Activated T-helper 1 cell treated with anti-CD3 and anti-CD28 coated beads, Interleukin-2, amount 50 U/mL, for 16 hours (primary cell): ENCODE measurements around the gene FOXP2.
"Not testable (repeated sequence)": the region's sequence is repeated elsewhere in the genome, so short reads cannot be mapped to it uniquely, and the experiment has no call there.

Source experiments
- DNase-seq, 2 donors: peaks; one replicate each; pipeline ENCODE4 v3.0.0-alpha.2; 2020; ENCODE audit warnings: low read depth in 1 of 2, low spot score in 1 of 2

The FOXP2 gene

GRCh38 chr7:114497491-114497890 is 82.9 kb downstream of the FOXP2 start:
- not testable (repeated sequence) for DNase-seq

- DNase-seq = no peak
Measured at GRCh38 chr7:114502454-114503254, 88.0 kb downstream of the FOXP2 start.

DNA sequence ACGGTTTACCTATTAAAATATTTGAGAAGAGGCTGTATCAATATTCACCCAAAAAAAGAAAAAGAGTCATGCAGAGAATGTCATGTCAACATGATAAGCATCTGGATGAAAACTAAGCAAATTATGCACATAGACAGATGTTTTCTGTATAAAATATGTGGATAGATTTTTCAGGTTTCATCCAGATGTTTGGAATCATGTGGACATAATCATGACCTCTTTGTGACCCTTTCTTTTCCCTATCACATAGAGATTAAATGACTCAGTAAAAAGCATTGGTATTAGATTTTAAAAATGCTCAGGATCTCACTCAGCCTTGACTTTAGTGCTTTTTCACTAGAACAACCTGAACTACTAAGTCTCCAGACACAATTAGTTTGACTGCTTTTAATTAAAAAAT is 90.0 kb downstream of the FOXP2 start:
- no peak for DNase-seq

DNA sequence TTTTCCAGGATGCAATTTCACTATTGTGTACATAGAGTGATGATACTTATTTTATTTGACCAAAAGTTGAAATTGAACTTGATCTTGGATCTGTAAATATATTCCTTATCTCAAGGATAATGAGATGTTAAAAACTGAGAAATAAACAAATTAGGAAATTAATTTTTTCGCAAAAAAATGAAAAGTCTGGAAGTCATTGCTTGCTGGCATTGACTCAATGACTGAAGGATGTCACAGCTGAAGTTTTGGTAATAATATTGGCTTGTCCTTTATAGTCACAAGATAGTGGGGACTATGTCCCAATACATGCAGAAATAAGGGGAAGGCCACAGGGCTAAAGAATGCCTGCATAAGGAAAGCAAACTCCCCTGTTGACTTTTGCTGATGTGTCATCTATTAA is 92.8 kb downstream of the FOXP2 start:
- no peak for DNase-seq

DNA sequence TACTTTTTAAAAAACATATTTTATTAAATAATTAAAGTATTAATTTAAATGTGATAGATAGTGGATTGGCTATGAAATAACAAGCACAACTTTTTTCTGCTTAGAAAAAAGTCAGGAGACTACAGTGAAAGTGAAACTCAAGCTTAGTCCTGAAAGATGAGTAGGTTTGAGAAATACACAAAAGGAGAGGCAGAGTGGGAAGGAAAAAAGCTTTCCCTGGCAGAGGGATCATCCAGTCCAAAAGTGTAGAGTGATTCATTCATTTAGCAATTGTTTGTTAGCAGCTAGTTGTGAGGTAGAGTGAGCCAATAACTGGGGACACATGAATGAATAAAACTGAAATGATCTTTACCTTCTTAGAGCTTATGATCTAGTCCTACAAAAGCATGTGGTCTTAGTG is 93.5 kb downstream of the FOXP2 start:
- DNase-seq = no peak

- not testable (repeated sequence) for DNase-seq
Measured at GRCh38 chr7:114510824-114511223, 96.2 kb downstream of the FOXP2 start.

DNA sequence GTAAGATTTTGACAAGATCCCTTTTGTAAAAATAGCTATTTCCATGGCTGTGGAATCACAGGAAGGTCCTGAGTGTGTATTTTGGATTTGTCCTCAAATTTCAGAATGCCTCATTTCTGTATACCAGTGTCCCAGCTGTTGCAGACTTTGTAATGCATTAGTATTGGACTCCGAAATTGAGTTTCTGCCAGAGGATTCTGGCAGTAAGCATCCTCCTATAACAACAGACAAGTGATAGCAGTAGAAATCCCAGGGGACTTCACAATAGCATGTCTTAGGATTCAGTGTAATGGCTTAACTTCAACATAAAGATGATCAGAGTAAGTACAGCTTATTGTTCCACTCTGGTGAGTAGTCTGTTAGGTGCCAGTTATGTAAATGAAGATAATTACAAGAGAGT is 104.6 kb downstream of the FOXP2 start:
- no peak for DNase-seq

DNA sequence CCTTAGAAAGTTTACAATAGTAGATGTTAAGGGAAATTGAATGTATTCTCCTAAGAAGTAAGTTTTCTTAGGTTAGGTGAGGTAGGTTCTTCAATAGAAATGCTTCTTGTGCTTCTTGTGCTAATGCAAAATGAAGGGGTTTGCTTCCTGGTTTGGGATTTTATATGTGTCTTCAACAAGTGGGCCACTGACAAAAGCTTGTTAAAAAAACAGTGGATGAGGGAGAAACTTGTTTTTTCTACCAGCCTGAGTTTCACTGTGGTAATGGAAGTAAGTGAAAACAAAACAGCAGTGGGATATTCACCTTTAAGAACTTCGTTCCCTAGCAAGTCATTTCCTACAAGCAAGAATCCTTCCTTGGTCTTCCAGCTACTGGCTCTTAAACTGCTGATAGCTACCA is 107.5 kb downstream of the FOXP2 start:
- no peak for DNase-seq

- DNase-seq = no peak
Measured at GRCh38 chr7:114527589-114527988, 113.0 kb downstream of the FOXP2 start.

DNA sequence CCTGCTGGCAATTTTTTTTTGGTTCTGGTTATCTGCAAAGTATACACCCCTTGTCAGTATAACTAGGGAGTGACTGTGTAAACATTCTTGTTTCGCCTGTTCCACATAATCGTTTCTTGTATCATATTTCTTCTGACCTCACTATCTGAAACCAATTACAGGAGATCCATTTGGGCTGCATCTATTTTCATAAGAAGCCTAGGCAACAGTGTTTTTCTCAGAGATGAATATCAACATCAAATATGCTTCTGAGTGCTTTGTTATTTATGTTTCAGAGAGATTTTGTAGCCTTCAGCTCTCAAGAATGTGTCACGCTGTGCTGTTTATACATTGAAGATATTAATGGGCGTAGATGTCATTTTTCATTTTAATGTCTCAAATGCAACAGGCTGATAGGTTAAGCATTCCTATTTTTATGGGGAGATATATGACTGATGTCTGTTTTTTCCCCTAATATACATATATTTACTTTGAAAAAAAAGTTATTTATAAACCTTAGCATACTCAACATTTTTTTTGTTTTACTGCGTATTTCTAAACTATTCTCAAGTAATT is 115.5 kb downstream of the FOXP2 start:
- no peak for DNase-seq

GRCh38 chr7:114531326-114531725 is 116.7 kb downstream of the FOXP2 start:
- DNase-seq = no peak

GRCh38 chr7:114533131-114533530 is 118.5 kb downstream of the FOXP2 start:
- DNase-seq = no peak

GRCh38 chr7:114534953-114535352 is 120.3 kb downstream of the FOXP2 start:
- DNase-seq = no peak

DNA sequence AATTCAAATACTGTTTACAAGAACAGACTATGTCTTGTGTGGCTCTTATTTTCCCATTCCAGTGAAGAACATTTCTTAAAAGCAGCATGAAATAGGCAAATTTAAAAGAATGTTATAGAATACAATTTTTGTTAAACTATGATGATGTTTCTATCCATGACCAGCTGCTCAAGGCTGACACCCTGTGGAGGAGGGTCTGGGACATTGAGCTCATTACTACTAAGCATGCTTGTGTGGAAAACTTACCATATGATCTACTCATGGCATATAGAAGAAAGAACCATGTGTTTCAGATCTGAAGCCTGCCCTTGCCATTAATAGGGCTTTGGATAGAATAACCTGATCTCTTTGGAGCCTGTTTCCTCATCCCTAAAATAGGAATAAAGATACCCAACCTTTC is 125.0 kb downstream of the FOXP2 start:
- no peak for DNase-seq

GRCh38 chr7:114540291-114540690 is 125.7 kb downstream of the FOXP2 start:
- DNase-seq = no peak

DNA sequence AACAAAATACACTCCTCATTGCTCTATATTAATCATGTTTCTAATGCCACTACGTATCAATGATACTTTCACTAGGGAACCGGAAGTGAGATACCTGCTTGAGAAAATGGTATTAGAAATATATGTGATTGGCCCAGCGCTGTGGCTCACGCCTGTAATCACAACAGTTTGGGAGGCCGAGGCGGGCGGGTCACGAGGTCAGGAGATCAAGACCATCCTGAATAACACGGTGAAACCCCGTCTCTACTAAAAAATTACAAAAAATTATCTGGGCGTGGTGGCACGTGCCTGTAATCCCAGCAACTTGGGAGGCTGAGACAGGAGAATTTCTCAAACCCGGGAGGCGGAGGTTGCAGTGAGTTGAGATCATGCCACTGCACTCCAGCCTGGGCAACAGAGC is 132.7 kb downstream of the FOXP2 start:
- not testable (repeated sequence) for DNase-seq

GRCh38 chr7:114548081-114548980 is 133.7 kb downstream of the FOXP2 start:
- DNase-seq = no peak

DNA sequence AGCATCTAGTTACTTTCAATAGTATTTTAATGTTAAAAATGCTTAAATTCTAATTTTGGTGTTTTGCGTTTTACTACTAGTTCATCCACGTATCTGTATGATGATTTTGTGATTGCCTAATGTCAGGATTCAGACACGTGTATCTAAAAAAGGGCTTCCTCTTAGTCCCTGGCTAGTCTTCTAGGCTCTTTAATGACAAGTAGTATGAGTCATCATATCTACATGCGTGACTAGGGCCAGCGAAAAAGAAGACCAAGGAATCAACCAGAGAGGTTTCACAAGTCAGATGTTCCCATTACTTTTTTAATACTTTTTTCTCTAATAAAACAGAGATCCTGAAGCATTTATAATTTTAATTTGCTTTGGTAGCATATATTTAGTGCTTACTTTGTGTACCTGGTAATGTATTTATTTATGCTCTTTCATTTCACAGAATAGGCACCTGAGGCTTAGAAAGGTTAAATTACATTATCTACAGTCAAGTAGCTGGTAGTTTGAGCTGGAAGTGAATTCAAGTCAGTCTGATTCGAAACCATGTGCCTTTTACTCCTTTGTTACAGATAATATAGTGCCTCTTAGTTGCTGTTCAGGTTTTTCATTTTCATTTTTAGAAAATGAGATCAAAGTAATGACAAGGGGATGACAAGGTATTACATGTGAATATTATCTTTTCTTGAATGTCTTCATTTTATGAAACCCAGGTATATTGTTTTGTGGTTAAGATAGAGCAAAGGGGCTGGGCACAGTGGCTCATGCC is 140.3 kb downstream of the FOXP2 start:
- DNase-seq = no peak

- DNase-seq = no peak
Measured at GRCh38 chr7:114567416-114567815, 152.8 kb downstream of the FOXP2 start.

- DNase-seq = no peak
Measured at GRCh38 chr7:114569220-114569619, 154.6 kb downstream of the FOXP2 start.

- DNase-seq = no peak
Measured at GRCh38 chr7:114574384-114574783, 159.8 kb downstream of the FOXP2 start.
